ENCODE data around the gene RPP40.
A peak's percentile ranks its signal among the peaks of the same experiment; 100 is the strongest.

The RPP40 gene

DNA sequence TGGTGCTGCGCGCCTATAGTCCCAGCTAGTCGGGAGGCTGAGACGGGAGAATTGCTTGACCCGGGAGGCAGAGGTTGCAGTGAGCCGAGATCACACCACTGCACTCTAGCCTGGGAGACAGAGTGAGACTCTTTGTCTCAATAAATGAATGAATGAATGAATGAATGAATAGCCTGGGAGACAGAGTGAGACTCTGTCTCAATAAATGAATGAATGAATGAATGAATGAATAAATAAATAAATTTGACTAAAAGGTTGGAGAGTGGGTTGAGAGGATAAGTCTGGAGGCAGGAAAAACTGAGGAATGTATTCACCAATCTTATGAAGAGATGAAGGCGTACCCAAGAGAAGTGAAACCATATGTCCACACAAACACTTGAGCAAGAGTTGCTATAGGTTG is 24.5 kb upstream of the RPP40 start:
- TF ChIP-seq CREB1 (IDR thresholded peaks at IDR 0.05; ENCODE audit: low read depth), result no peak
- no peak for TF ChIP-seq EGR1 (IDR thresholded peaks at IDR 0.05)
- no peak for TF ChIP-seq TEAD4 (IDR thresholded peaks at IDR 0.05)
- no peak for TF ChIP-seq CEBPB (IDR thresholded peaks at IDR 0.05)
- TF ChIP-seq FOXM1 (IDR thresholded peaks at IDR 0.05; ENCODE audit: borderline replicate concordance, low read depth), result no peak
- no peak for TF ChIP-seq EP300 (IDR thresholded peaks at IDR 0.05; ENCODE audit: borderline replicate concordance)
- TF ChIP-seq, protein P1, sequence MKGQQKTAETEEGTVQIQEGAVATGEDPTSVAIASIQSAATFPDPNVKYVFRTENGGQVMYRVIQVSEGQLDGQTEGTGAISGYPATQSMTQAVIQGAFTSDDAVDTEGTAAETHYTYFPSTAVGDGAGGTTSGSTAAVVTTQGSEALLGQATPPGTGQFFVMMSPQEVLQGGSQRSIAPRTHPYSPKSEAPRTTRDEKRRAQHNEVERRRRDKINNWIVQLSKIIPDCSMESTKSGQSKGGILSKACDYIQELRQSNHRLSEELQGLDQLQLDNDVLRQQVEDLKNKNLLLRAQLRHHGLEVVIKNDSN (IDR thresholded peaks at IDR 0.05), result no peak
- no peak for TF ChIP-seq YY1 (IDR thresholded peaks at IDR 0.05; ENCODE audit: low read depth)

DNA sequence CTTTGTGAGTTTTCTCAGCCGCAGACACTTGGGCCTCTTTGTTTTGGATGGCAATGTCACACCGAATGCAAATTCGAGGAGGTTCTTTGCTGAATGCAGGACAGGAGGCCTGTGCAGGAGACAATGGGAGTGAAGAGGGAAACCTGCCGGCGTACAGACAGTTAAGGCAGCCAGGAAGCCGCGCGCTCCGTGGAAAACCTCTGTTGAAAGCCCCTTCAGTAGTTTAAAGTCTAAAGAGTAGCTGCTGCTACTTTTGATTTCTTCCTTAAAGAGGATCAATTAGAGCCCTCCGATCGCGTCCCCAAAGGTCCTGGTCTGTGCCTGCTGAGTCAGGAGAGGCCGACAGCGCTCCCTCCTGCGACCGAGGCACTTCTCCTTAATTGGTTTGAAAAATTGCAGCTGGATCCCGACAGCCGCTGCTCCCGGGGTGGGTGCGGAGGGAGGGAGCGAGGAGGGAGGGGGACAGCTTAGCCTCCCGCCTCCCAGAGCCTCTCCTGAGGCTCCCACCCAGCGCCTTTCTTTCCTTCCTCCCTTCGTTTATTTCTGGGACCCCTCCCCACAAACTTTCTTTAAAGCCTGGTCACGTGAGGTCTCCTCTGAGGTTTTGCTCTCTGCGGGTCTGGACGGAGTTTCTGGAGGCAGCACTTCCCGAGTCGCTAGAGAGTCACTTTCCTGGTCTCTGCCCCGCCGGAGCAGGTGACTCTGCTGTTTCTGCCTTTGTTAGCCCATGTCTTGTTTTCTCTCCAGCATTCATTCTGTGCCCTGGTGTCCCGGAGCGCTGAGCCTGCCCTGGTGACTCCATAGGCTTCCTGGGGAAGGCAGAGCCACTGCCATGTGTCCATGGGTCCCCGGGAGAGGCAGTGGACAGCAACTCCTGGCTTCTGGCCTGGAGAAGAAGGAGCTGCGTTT is 22.3 kb upstream of the RPP40 start:
- TF ChIP-seq YY1 (IDR thresholded peaks at IDR 0.05; ENCODE audit: low read depth), result no peak
- TF ChIP-seq, protein P1 (IDR thresholded peaks at IDR 0.05), result peak; percentile 70
- TF ChIP-seq RAD21 (IDR thresholded peaks at IDR 0.05; ENCODE audit: low read depth), result no peak
- TF ChIP-seq, protein P2, sequence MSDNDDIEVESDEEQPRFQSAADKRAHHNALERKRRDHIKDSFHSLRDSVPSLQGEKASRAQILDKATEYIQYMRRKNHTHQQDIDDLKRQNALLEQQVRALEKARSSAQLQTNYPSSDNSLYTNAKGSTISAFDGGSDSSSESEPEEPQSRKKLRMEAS (IDR thresholded peaks at IDR 0.05), result no peak
- TF ChIP-seq ZBTB7A (IDR thresholded peaks at IDR 0.05; ENCODE audit: low read depth), result no peak
- TF ChIP-seq, protein P3, sequence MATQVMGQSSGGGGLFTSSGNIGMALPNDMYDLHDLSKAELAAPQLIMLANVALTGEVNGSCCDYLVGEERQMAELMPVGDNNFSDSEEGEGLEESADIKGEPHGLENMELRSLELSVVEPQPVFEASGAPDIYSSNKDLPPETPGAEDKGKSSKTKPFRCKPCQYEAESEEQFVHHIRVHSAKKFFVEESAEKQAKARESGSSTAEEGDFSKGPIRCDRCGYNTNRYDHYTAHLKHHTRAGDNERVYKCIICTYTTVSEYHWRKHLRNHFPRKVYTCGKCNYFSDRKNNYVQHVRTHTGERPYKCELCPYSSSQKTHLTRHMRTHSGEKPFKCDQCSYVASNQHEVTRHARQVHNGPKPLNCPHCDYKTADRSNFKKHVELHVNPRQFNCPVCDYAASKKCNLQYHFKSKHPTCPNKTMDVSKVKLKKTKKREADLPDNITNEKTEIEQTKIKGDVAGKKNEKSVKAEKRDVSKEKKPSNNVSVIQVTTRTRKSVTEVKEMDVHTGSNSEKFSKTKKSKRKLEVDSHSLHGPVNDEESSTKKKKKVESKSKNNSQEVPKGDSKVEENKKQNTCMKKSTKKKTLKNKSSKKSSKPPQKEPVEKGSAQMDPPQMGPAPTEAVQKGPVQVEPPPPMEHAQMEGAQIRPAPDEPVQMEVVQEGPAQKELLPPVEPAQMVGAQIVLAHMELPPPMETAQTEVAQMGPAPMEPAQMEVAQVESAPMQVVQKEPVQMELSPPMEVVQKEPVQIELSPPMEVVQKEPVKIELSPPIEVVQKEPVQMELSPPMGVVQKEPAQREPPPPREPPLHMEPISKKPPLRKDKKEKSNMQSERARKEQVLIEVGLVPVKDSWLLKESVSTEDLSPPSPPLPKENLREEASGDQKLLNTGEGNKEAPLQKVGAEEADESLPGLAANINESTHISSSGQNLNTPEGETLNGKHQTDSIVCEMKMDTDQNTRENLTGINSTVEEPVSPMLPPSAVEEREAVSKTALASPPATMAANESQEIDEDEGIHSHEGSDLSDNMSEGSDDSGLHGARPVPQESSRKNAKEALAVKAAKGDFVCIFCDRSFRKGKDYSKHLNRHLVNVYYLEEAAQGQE (IDR thresholded peaks at IDR 0.05; ENCODE audit: low read depth), result peak; percentile 27; the same call in 1 of the 2 replicates
- TF ChIP-seq NFIC (IDR thresholded peaks at IDR 0.05), result no peak
- no peak for TF ChIP-seq TEAD4 (IDR thresholded peaks at IDR 0.05)
- no peak for TF ChIP-seq TAF1 (IDR thresholded peaks at IDR 0.05; ENCODE audit: low read depth)
- no peak for TF ChIP-seq FOXM1 (IDR thresholded peaks at IDR 0.05; ENCODE audit: borderline replicate concordance, low read depth)
- TF ChIP-seq CEBPB (IDR thresholded peaks at IDR 0.05), result no peak

DNA sequence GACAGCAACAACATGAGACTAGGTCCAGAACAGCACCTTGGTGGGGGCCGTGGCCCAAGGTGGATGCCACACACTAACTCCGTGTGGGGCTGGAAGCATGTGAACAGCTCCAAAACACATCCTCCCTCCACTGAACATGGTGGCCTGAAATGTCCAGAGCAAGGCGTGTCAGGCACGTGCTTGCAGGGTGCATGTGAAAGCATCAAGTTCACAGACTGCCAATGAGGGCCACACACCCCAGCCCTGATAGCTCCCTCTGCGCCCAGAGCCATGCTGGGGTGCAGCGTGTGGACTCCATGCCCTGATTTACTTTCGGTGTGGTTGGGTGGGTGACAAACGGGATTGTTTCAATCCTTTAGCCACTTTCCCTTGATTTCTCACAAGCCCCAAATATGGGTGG is 20.1 kb upstream of the RPP40 start:
- TF ChIP-seq EGR1 (IDR thresholded peaks at IDR 0.05) (no peak), FOXM1 (IDR thresholded peaks at IDR 0.05; ENCODE audit: borderline replicate concordance, low read depth) (no peak), YY1 (IDR thresholded peaks at IDR 0.05; ENCODE audit: low read depth) (no peak), TAF1 (IDR thresholded peaks at IDR 0.05; ENCODE audit: low read depth) (no peak), ZBTB7A (IDR thresholded peaks at IDR 0.05; ENCODE audit: low read depth) (no peak), TCF12 (IDR thresholded peaks at IDR 0.05; ENCODE audit: low read depth) (no peak), RAD21 (IDR thresholded peaks at IDR 0.05; ENCODE audit: low read depth) (no peak), NFIC (IDR thresholded peaks at IDR 0.05) (no peak), TEAD4 (IDR thresholded peaks at IDR 0.05) (no peak), CREB1 (IDR thresholded peaks at IDR 0.05; ENCODE audit: low read depth) (no peak), EP300 (IDR thresholded peaks at IDR 0.05; ENCODE audit: borderline replicate concordance) (no peak), CEBPB (IDR thresholded peaks at IDR 0.05) (no peak)
- TF ChIP-seq, protein P2 (IDR thresholded peaks at IDR 0.05), result no peak
- TF ChIP-seq, protein P3 (IDR thresholded peaks at IDR 0.05; ENCODE audit: low read depth), result no peak
- TF ChIP-seq, protein P1 (IDR thresholded peaks at IDR 0.05), result no peak

DNA sequence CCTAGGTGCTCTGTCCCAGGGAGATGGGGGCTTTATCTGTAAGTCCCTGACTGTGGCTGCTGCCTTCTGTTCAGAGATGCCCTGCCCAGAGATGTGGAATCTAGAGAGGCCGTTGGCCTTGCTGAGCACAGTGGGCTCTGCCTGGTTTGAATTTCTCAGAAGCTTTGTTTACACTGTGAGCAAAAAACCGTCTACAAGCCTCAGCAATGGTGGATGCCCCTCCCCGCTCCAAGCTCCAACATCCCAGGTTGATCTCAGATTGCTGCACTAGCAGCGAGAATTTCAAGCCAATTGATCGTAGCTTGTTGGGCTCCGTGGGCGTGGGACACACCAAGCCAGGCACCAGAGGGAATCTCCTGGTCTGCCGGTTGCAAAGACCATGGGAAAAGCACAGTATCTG is 16.3 kb upstream of the RPP40 start:
- TF ChIP-seq CREB1 (IDR thresholded peaks at IDR 0.05; ENCODE audit: low read depth), result no peak
- no peak for TF ChIP-seq TCF12 (IDR thresholded peaks at IDR 0.05; ENCODE audit: low read depth)
- no peak for TF ChIP-seq EP300 (IDR thresholded peaks at IDR 0.05; ENCODE audit: borderline replicate concordance)
- TF ChIP-seq TAF1 (IDR thresholded peaks at IDR 0.05; ENCODE audit: low read depth), result no peak
- TF ChIP-seq TEAD4 (IDR thresholded peaks at IDR 0.05), result no peak
- no peak for TF ChIP-seq NFIC (IDR thresholded peaks at IDR 0.05)
- no peak for TF ChIP-seq ZBTB7A (IDR thresholded peaks at IDR 0.05; ENCODE audit: low read depth)
- TF ChIP-seq FOXM1 (IDR thresholded peaks at IDR 0.05; ENCODE audit: borderline replicate concordance, low read depth), result no peak
- no peak for TF ChIP-seq CEBPB (IDR thresholded peaks at IDR 0.05)
- TF ChIP-seq, protein P2 (IDR thresholded peaks at IDR 0.05), result no peak
- no peak for TF ChIP-seq EGR1 (IDR thresholded peaks at IDR 0.05)
- TF ChIP-seq YY1 (IDR thresholded peaks at IDR 0.05; ENCODE audit: low read depth), result no peak
- TF ChIP-seq RAD21 (IDR thresholded peaks at IDR 0.05; ENCODE audit: low read depth), result no peak
- TF ChIP-seq, protein P3 (IDR thresholded peaks at IDR 0.05; ENCODE audit: low read depth), result no peak
- TF ChIP-seq, protein P1 (IDR thresholded peaks at IDR 0.05), result no peak

Measured in Ishikawa (cell line).